ENCODE measurements around the gene ALOX15B. TPM values are rescaled to one million over a fixed set of nuclear protein-coding genes. Genes with fewer than 3 reads are reported as not detected.

Gene ALOX15B
- total and polyA plus RNA-seq, 2 experiments from 2014 or later: not detected

- Histone ChIP-seq H3K4me1 (ENCODE audit: insufficient read depth) (no peaks in the 10 kb centered on the region), H2AFZ (no peak overlapping the region), H3K27me3 (replicated peaks; ENCODE audit: insufficient read depth) (0 out of 2 replicates have a peak, but pooled peaks cover 6% of the 10 kb centered on the region), H3K27ac (no peak overlapping the region), H3K79me2 (ENCODE audit: insufficient read depth) (no peaks in the 10 kb centered on the region), H3K4me3 (no peak overlapping the region), H4K20me1 (ENCODE audit: insufficient read depth) (no peaks in the 10 kb centered on the region), H3K9me3 (ENCODE audit: low read depth) (no peaks in the 10 kb centered on the region), H3K36me3 (ENCODE audit: low read depth) (no peaks in the 10 kb centered on the region), H3K9ac (no peak overlapping the region), H3K9me2 (ENCODE audit: insufficient read depth) (no peaks in the 10 kb centered on the region), H3F3A (ENCODE audit: insufficient read depth) (peaks cover 7% of the 10 kb centered on the region), H3K4me2 (ENCODE audit: unreplicated experiment) (no peak overlapping the region)
- TF ChIP-seq EZH2 (IDR thresholded peaks at IDR 0.05; ENCODE audit: insufficient read depth, poor library complexity, severe bottlenecking) (no peak), EZH2phosphoT487 (IDR thresholded peaks at IDR 0.05; ENCODE audit: insufficient read depth, low read depth) (no peak)
- no peak for DNase-seq
- WGBS, 2 experiments (ENCODE audit: low coverage in 1 of 2, low lambda C conversion rate in 2 of 2, missing lambda C conversion rate in 2 of 2): 87 to 89% methylated on average over 27 of the region's 27 CpGs
- in situ Hi-C loops (cut with MboI): no loop called here
Measured at GRCh38 chr17:7993972-7994589, 44.8 kb upstream of the ALOX15B start.

- H3K4me1 ChIP-seq (ENCODE audit: insufficient read depth): no peaks in the 10 kb centered on the region
- H3K4me3 ChIP-seq: no peak overlapping the region
- no peak overlapping the region for H2AFZ ChIP-seq
- no peaks in the 10 kb centered on the region for H3K36me3 ChIP-seq (ENCODE audit: low read depth)
- no peak overlapping the region for H3K9ac ChIP-seq
- 87 to 97% methylated on average over 2 of the region's 2 CpGs for WGBS, 2 experiments (ENCODE audit: low coverage in 1 of 2, low lambda C conversion rate in 2 of 2, missing lambda C conversion rate in 2 of 2)
- H3K4me2 ChIP-seq (ENCODE audit: unreplicated experiment): no peak overlapping the region
- peaks cover 19% of the 10 kb centered on the region; the same call in 1 of the 2 replicates for H3K27me3 ChIP-seq (replicated peaks; ENCODE audit: insufficient read depth)
- in situ Hi-C loops (cut with MboI): no loop called here
- TF ChIP-seq EZH2phosphoT487 (IDR thresholded peaks at IDR 0.05; ENCODE audit: insufficient read depth, low read depth) (no peak), EZH2 (IDR thresholded peaks at IDR 0.05; ENCODE audit: insufficient read depth, poor library complexity, severe bottlenecking) (no peak)
- no peaks in the 10 kb centered on the region for H3K9me2 ChIP-seq (ENCODE audit: insufficient read depth)
- no peak for DNase-seq
- no peaks in the 10 kb centered on the region for H3K79me2 ChIP-seq (ENCODE audit: insufficient read depth)
- H3K9me3 ChIP-seq (ENCODE audit: low read depth): no peaks in the 10 kb centered on the region
- no peaks in the 10 kb centered on the region for H4K20me1 ChIP-seq (ENCODE audit: insufficient read depth)
- no peaks in the 10 kb centered on the region for H3F3A ChIP-seq (ENCODE audit: insufficient read depth)
- no peak overlapping the region for H3K27ac ChIP-seq
Measured at GRCh38 chr17:7995724-7996123, 43.1 kb upstream of the ALOX15B start.

GRCh38 chr17:7997186-7997585 lies 41.7 kb upstream of the ALOX15B start:
- H3K36me3 ChIP-seq (ENCODE audit: low read depth): no peaks in the 10 kb centered on the region
- no peaks in the 10 kb centered on the region for H3K4me1 ChIP-seq (ENCODE audit: insufficient read depth)
- H3K9me2 ChIP-seq (ENCODE audit: insufficient read depth): no peaks in the 10 kb centered on the region
- no peak overlapping the region for H3K4me2 ChIP-seq (ENCODE audit: unreplicated experiment)
- peak; percentile 61 for DNase-seq
- H3K27me3 ChIP-seq (replicated peaks; ENCODE audit: insufficient read depth): peaks cover 30% of the 10 kb centered on the region
- H3K4me3 ChIP-seq: no peak overlapping the region
- TF ChIP-seq EZH2 (IDR thresholded peaks at IDR 0.05; ENCODE audit: insufficient read depth, poor library complexity, severe bottlenecking) (no peak), EZH2phosphoT487 (IDR thresholded peaks at IDR 0.05; ENCODE audit: insufficient read depth, low read depth) (no peak)
- H3K27ac ChIP-seq: no peak overlapping the region
- no peaks in the 10 kb centered on the region for H3K9me3 ChIP-seq (ENCODE audit: low read depth)
- no peaks in the 10 kb centered on the region for H4K20me1 ChIP-seq (ENCODE audit: insufficient read depth)
- H3F3A ChIP-seq (ENCODE audit: insufficient read depth): no peaks in the 10 kb centered on the region
- no peak overlapping the region for H3K9ac ChIP-seq
- no peaks in the 10 kb centered on the region for H3K79me2 ChIP-seq (ENCODE audit: insufficient read depth)
- in situ Hi-C loops (cut with MboI): no loop called here
- no peak overlapping the region for H2AFZ ChIP-seq
- WGBS, 2 experiments (ENCODE audit: low coverage in 1 of 2, low lambda C conversion rate in 2 of 2, missing lambda C conversion rate in 2 of 2): 27 to 32% methylated on average over 5 of the region's 5 CpGs

- no peak within 1 kb of the TSS for H3K9ac ChIP-seq
- H2AFZ ChIP-seq: peak within 1 kb of the TSS; percentile 63
- H3F3A ChIP-seq (ENCODE audit: insufficient read depth): peaks cover 3% of the 10 kb centered on the region; the same call in 1 of the 2 replicates
- no peaks in the 10 kb centered on the region for H3K9me2 ChIP-seq (ENCODE audit: insufficient read depth)
- H3K9me3 ChIP-seq (ENCODE audit: low read depth): no peaks in the 10 kb centered on the region
- no peaks in the 10 kb centered on the region for H3K4me1 ChIP-seq (ENCODE audit: insufficient read depth)
- no peaks in the 10 kb centered on the region for H4K20me1 ChIP-seq (ENCODE audit: insufficient read depth)
- no peak for DNase-seq
- H3K79me2 ChIP-seq (ENCODE audit: insufficient read depth): no peaks in the 10 kb centered on the region
- no peak within 1 kb of the TSS for H3K4me2 ChIP-seq (ENCODE audit: unreplicated experiment)
- peaks cover 46% of the 10 kb centered on the region for H3K27me3 ChIP-seq (replicated peaks; ENCODE audit: insufficient read depth)
- no peak within 1 kb of the TSS for H3K27ac ChIP-seq
- WGBS, 2 experiments (ENCODE audit: low coverage in 1 of 2, low lambda C conversion rate in 2 of 2, missing lambda C conversion rate in 2 of 2): 28 to 30% methylated on average over 13 to 17 of the region's 18 CpGs
- no peak within 1 kb of the TSS; the same call in 1 of the 2 replicates for H3K4me3 ChIP-seq
- in situ Hi-C loops (cut with MboI): no loop called here
- TF ChIP-seq EZH2phosphoT487 (IDR thresholded peaks at IDR 0.05; ENCODE audit: insufficient read depth, low read depth) (0 out of 2 replicates have a peak, but pooled peaks have one; percentile 7), EZH2 (IDR thresholded peaks at IDR 0.05; ENCODE audit: insufficient read depth, poor library complexity, severe bottlenecking) (peak; percentile 19)
- no peaks in the 10 kb centered on the region for H3K36me3 ChIP-seq (ENCODE audit: low read depth)
Measured at GRCh38 chr17:8001976-8002720, 36.7 kb upstream of the ALOX15B start, which contains the start of gene GUCY2D. TSS of gene GUCY2D (plus strand) at chr17:8002615. CDS start at chr17:8003048, 433 bp downstream.
